C4-2B (cell line): ENCODE results near the gene NAA40.

Experiments used
- ZFX ChIP-seq: fragments of 450-650 bp; IDR thresholded peaks from 2 replicates; pipeline ENCODE4 v1.6.1; 2017
- TF ChIP-seq, protein P1 (sequence below): fragments of 450-650 bp; conservative IDR thresholded peaks from 2 replicates; pipeline ENCODE4 v1.5.1; 2017; ENCODE audit warnings: mild to moderate bottlenecking

DNA sequence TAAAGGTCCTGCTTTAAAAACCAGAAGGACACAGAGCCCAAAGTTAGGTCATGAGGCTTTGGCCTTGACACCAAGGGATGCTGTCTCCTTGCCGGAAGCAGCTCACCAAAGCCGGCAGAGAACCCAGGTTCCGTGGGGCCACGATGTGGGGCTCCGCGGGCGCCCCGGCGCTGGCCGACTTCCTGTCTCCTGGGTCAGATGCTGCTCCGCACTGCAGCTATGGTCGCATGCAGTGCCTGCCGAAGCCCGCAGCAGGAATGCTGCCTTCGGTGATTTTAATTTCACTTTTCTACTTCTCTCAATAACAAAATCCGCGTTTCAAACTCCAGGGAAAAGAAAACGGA, 47.0 kb downstream of the NAA40 start:
- TF ChIP-seq, protein P1, sequence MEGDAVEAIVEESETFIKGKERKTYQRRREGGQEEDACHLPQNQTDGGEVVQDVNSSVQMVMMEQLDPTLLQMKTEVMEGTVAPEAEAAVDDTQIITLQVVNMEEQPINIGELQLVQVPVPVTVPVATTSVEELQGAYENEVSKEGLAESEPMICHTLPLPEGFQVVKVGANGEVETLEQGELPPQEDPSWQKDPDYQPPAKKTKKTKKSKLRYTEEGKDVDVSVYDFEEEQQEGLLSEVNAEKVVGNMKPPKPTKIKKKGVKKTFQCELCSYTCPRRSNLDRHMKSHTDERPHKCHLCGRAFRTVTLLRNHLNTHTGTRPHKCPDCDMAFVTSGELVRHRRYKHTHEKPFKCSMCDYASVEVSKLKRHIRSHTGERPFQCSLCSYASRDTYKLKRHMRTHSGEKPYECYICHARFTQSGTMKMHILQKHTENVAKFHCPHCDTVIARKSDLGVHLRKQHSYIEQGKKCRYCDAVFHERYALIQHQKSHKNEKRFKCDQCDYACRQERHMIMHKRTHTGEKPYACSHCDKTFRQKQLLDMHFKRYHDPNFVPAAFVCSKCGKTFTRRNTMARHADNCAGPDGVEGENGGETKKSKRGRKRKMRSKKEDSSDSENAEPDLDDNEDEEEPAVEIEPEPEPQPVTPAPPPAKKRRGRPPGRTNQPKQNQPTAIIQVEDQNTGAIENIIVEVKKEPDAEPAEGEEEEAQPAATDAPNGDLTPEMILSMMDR: no peak
- no peak for TF ChIP-seq ZFX
